ENCODE data around the gene ANKRD6.

ANKRD6 gene

DNA sequence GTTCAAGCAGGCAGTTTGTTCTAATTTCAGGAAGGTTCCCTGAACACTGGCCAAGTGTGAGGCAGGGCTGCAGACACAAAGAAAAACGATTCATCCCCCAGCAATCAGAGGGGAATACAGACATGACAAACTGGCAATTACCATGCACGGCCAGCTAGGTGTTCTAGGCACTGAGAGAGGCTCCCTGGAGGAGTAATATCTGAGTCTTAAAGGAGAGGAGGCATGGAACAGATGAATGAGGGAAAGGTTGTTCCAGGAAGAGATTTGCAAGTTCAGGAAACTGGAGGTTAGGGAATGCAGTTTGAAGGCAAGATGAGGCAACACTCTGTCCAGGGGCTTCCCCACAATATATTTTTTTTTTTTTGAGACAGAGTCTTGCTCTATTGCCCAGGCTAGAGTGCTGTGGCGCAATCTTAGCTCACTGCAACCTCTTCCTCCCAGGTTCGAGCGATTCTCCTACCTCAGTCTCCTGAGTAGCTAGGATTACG lies 32.0 kb upstream of the ANKRD6 start:
- Histone ChIP-seq H3K27me3 (ENCODE audit: control insufficient read depth in 1 of 2, insufficient read depth in 2 of 2, low read length in 2 of 2) (no peaks in the 10 kb centered on the region), H3K4me3 (ENCODE audit: low read depth in 1 of 2, low read length in 2 of 2) (no peak overlapping the region), H3K27ac (ENCODE audit: low read depth, low read length) (no peak overlapping the region), H3K36me3 (ENCODE audit: insufficient read depth, low read length) (no peaks in the 10 kb centered on the region), H3K9ac (ENCODE audit: low read length) (no peak overlapping the region), H3K9me3 (ENCODE audit: low read length) (no peaks in the 10 kb centered on the region), H3K4me1 (ENCODE audit: insufficient read depth, low read length) (no peaks in the 10 kb centered on the region)

DNA sequence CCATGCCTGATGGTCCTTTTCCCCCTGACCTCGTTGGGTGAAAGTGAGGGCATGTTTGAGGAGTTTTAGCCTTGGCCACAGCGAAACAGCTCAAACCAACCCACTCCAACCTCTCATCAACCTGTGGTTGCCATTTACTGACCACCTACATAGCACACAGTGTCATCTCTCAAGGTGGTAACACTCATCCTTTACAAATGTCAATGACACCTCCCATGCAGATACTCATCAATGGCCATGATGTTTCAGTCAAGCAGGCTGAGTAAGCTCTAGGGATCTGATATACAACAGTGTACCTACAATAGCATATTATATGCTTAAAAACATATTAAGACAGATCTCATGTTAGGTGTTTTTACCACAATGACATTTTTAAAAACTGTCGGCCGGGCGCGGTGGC lies 30.2 kb upstream of the ANKRD6 start:
- Histone ChIP-seq H3K9ac (ENCODE audit: low read length) (no peak overlapping the region), H3K9me3 (ENCODE audit: low read length) (no peaks in the 10 kb centered on the region), H3K36me3 (ENCODE audit: insufficient read depth, low read length) (no peaks in the 10 kb centered on the region), H3K4me3 (ENCODE audit: low read depth in 1 of 2, low read length in 2 of 2) (no peak overlapping the region), H3K4me1 (ENCODE audit: insufficient read depth, low read length) (no peaks in the 10 kb centered on the region), H3K27me3 (ENCODE audit: control insufficient read depth in 1 of 2, insufficient read depth in 2 of 2, low read length in 2 of 2) (no peaks in the 10 kb centered on the region), H3K27ac (ENCODE audit: low read depth, low read length) (no peak overlapping the region)

DNA sequence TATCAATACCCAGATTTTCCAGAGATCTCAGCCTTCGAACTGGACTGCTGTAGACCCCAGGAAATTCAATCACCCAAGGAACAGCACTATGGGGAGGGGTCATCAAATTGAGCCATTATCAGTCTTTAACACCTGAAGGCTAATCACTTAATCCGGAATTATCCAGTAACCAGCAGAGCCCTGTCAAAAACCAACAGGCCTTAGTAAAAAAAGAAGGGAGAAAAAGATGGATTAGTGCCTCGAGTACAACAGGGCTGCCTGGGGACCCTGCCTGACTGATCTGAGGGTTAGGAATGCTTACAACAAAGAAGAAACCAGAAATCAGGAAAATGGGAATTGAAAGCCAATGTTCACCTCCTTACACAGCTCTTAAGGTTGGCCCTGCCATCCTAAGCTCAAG lies 28.4 kb upstream of the ANKRD6 start:
- no peak overlapping the region for H3K9ac ChIP-seq (ENCODE audit: low read length)
- no peak overlapping the region for H3K4me3 ChIP-seq (ENCODE audit: low read depth in 1 of 2, low read length in 2 of 2)
- no peaks in the 10 kb centered on the region for H3K36me3 ChIP-seq (ENCODE audit: insufficient read depth, low read length)
- no peak overlapping the region for H3K27ac ChIP-seq (ENCODE audit: low read depth, low read length)
- no peaks in the 10 kb centered on the region for H3K4me1 ChIP-seq (ENCODE audit: insufficient read depth, low read length)
- no peaks in the 10 kb centered on the region for H3K27me3 ChIP-seq (ENCODE audit: control insufficient read depth in 1 of 2, insufficient read depth in 2 of 2, low read length in 2 of 2)
- no peaks in the 10 kb centered on the region for H3K9me3 ChIP-seq (ENCODE audit: low read length)

DNA sequence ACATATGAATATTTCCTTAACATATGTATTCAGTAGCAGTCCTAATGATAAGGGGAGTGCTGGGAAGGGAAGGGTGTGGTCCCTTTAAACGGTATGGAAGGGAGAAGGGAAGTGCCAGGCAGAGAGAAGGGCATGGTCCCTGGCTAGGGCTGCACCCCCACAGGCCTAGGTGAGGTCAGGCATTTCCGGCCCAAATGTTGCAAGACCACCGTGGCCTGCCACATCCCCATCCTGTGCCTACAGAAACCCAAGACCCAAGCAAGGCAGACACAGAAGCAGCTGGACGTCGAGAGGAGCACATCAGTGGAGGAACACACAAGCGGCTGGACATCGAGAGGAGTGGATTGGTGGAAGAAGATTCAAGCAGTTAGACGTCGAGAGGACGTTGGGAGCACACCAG lies 26.8 kb upstream of the ANKRD6 start:
- H3K9me3 ChIP-seq (ENCODE audit: low read length), result no peaks in the 10 kb centered on the region
- H3K36me3 ChIP-seq (ENCODE audit: insufficient read depth, low read length), result no peaks in the 10 kb centered on the region
- H3K4me3 ChIP-seq (ENCODE audit: low read depth in 1 of 2, low read length in 2 of 2), result no peak overlapping the region
- H3K9ac ChIP-seq (ENCODE audit: low read length), result no peak overlapping the region
- H3K4me1 ChIP-seq (ENCODE audit: insufficient read depth, low read length), result no peaks in the 10 kb centered on the region
- no peak overlapping the region for H3K27ac ChIP-seq (ENCODE audit: low read depth, low read length)
- no peaks in the 10 kb centered on the region for H3K27me3 ChIP-seq (ENCODE audit: control insufficient read depth in 1 of 2, insufficient read depth in 2 of 2, low read length in 2 of 2)

DNA sequence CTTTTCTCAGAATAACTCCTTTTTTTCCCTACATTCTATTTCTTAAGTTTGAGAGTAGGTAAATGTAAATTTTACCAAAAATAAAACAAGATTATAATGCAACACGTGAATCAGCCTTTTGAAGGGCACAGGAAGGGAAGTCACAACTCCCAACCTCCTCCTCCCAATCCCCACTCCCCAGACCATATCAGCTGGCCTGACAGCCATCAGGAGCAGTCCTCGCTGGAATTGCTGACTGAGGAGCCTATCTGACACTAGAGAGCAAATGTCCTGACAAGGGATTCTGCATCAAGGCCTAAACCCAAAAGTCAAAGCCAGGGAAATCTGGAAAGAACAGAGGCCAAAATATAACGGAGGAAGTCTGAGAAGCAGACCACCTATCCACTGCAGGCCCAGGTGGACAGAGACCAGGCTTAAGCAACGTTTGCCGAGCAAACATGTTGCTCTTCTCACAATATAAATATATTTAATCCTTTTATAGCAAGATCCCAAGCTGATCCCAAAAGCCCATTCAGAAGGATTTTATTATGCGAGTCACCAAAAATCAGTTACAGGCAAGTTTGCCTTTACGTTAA lies 23.4 kb upstream of the ANKRD6 start:
- no peaks in the 10 kb centered on the region for H3K27me3 ChIP-seq (ENCODE audit: control insufficient read depth in 1 of 2, insufficient read depth in 2 of 2, low read length in 2 of 2)
- H3K9me3 ChIP-seq (ENCODE audit: low read length), result no peaks in the 10 kb centered on the region
- H3K9ac ChIP-seq (ENCODE audit: low read length), result no peak overlapping the region
- no peak overlapping the region for H3K27ac ChIP-seq (ENCODE audit: low read depth, low read length)
- H3K36me3 ChIP-seq (ENCODE audit: insufficient read depth, low read length), result no peaks in the 10 kb centered on the region
- H3K4me1 ChIP-seq (ENCODE audit: insufficient read depth, low read length), result peaks cover 7% of the 10 kb centered on the region
- H3K4me3 ChIP-seq (ENCODE audit: low read depth in 1 of 2, low read length in 2 of 2), result no peak overlapping the region

DNA sequence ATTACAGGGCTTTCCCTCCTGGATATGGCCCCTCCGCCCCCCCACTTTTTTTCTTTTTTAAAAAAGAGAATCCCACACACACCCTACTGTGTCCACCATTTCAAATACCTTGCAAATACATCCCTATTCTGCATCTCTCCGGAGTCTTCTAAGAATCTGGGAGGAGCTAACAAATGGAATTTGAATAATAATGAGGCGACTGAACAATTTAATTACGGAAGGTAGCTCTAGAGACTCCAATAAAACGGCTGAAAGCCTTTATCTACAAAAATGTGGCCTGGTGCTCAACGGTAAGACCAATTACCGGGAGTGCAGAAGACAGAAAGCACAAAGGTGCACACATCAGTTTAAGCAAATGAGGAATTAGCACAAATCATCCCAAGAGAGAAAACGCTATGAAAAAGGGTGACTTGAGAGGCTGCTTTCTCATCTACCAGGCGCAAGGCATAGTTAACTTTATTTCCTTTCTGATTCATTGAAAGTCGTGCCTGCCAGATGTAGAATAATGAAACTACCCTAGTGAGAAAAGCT lies 22.7 kb upstream of the ANKRD6 start:
- H3K9me3 ChIP-seq (ENCODE audit: low read length), result no peaks in the 10 kb centered on the region
- H3K9ac ChIP-seq (ENCODE audit: low read length), result no peak overlapping the region
- H3K36me3 ChIP-seq (ENCODE audit: insufficient read depth, low read length), result no peaks in the 10 kb centered on the region
- no peaks in the 10 kb centered on the region for H3K27me3 ChIP-seq (ENCODE audit: control insufficient read depth in 1 of 2, insufficient read depth in 2 of 2, low read length in 2 of 2)
- peaks cover 7% of the 10 kb centered on the region for H3K4me1 ChIP-seq (ENCODE audit: insufficient read depth, low read length)
- no peak overlapping the region for H3K27ac ChIP-seq (ENCODE audit: low read depth, low read length)
- H3K4me3 ChIP-seq (ENCODE audit: low read depth in 1 of 2, low read length in 2 of 2), result no peak overlapping the region

DNA sequence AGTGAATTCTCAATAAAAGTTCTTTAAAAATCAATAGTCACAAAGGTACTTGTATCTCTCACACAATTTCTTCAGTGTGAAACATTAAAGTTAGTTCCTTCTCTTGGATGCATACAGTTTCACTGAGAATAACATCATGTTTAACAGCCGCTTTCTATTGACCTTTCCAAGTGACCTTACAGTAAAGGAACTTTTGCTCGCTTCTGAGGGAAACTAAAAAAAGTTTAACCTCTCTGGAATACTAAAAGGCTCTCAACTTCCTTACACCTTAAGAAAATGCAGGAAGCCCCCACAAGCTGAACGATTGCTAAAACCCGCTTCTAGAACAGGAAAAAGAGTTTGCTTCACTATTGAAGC lies 22.2 kb upstream of the ANKRD6 start:
- Histone ChIP-seq H3K9ac (ENCODE audit: low read length) (peak overlapping the region; percentile 12), H3K9me3 (ENCODE audit: low read length) (no peaks in the 10 kb centered on the region), H3K27ac (ENCODE audit: low read depth, low read length) (peak overlapping the region; percentile 70), H3K36me3 (ENCODE audit: insufficient read depth, low read length) (no peaks in the 10 kb centered on the region), H3K4me3 (ENCODE audit: low read depth in 1 of 2, low read length in 2 of 2) (peak overlapping the region; percentile 40 to 81), H3K27me3 (ENCODE audit: control insufficient read depth in 1 of 2, insufficient read depth in 2 of 2, low read length in 2 of 2) (no peaks in the 10 kb centered on the region), H3K4me1 (ENCODE audit: insufficient read depth, low read length) (peaks cover 7% of the 10 kb centered on the region)

DNA sequence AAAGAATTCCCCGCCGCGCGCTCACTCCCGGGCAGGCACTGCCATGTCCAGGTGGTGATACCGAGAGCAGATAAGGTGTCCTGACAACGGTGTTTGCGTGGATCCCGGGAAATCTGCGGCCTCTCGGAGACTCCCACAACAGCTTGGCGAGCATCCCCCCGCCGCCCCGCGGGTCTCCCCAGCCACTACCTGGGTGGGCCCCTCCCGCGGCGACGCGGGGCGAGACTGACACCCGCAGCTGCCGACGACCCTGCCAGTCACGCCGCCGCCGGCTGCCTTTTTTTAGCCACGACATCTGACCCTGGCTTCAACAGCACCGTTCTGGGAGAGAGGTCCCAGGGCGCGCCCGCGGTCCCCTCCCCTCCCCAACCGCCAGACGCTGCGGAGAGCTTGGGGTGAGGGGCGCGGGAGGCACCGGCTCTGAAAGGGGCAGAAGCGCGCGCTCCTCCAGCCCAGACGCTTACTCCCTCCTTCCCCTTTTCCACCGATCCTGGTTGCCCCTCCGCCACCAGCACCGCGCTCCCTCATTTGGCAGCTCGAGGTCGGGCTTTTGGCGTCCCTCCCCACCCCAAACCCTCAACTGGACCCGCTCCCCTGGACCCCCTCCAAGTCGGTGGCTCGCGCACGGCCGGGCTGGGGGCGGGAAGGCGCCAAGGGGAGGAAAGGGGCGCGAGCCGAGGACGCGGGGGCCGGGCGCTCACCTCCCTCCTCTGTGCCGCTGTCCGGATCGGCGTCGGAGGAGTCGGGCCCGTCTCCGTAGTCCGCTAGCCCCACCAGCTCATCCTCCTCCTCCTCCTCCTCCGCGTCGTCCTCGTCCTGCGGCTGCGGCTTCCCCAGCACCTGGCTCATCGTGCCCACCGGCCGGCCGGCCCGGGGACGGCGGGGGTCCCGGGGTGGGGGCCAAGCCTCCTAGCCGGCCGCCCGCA lies 21.5 kb upstream of the ANKRD6 start:
- Histone ChIP-seq H3K27ac (ENCODE audit: low read depth, low read length) (peak overlapping the region; percentile 70), H3K4me3 (ENCODE audit: low read depth in 1 of 2, low read length in 2 of 2) (peak overlapping the region; percentile 40 to 81), H3K36me3 (ENCODE audit: insufficient read depth, low read length) (no peaks in the 10 kb centered on the region), H3K9ac (ENCODE audit: low read length) (peak overlapping the region; percentile 12), H3K9me3 (ENCODE audit: low read length) (no peaks in the 10 kb centered on the region), H3K4me1 (ENCODE audit: insufficient read depth, low read length) (peaks cover 7% of the 10 kb centered on the region), H3K27me3 (ENCODE audit: control insufficient read depth in 1 of 2, insufficient read depth in 2 of 2, low read length in 2 of 2) (no peaks in the 10 kb centered on the region)

DNA sequence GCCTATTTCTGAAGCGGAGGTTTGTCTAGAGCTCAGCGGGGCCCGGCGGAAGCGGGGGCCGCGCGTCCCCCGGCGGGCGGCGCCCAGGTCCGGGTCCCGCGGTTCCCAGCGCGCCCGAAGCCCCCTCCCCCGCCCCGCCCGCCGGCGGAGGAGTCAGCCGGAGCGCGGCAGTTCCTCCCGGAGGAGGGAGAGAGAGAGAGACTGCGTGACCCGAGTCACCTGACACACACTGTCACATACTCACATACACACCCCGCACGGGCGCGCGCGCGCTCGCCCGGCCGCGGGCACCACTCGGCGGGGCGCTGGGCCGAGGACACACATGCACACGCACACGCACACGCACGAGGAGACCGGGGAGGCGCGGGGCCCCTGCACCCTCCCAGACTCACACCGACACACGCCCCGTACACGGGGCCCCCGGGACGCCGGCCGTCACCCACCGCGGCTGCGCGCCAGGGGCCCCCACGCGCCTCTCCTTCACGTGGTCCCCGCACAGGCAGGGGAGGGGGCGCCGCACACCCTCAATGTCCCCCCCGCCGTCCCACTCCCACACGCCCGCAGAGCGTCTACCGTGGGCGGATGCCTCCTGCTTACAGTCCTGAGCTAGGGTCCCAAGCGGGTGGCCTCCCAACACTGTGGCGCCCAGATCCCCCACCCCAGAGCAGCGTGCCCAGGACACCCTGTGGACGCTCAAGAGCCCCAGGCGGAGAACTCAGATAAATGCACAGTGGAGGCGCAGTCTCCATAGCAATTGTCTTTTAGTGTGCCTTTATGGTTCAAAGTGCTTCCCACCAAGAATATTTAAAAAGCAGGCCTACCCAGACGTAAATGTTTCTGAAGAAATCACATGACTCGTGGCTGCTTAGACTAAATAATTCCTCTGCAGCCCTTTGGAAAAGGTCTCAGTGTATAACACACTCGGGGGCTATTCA lies 20.6 kb upstream of the ANKRD6 start, which contains the start of gene RRAGD:
RRAGD (minus strand) TSS at position 203 of the 935 bp plus-strand sequence. CDS start 280 bp downstream, outside the sequence.
- Histone ChIP-seq H3K27ac (ENCODE audit: low read depth, low read length) (peak within 1 kb of the TSS; percentile 70), H3K4me3 (ENCODE audit: low read depth in 1 of 2, low read length in 2 of 2) (peak within 1 kb of the TSS; percentile 40 to 81), H3K36me3 (ENCODE audit: insufficient read depth, low read length) (no peaks in the 10 kb centered on the region), H3K27me3 (ENCODE audit: control insufficient read depth in 1 of 2, insufficient read depth in 2 of 2, low read length in 2 of 2) (no peaks in the 10 kb centered on the region), H3K9ac (ENCODE audit: low read length) (peak within 1 kb of the TSS; percentile 12), H3K9me3 (ENCODE audit: low read length) (no peaks in the 10 kb centered on the region), H3K4me1 (ENCODE audit: insufficient read depth, low read length) (peaks cover 7% of the 10 kb centered on the region)

DNA sequence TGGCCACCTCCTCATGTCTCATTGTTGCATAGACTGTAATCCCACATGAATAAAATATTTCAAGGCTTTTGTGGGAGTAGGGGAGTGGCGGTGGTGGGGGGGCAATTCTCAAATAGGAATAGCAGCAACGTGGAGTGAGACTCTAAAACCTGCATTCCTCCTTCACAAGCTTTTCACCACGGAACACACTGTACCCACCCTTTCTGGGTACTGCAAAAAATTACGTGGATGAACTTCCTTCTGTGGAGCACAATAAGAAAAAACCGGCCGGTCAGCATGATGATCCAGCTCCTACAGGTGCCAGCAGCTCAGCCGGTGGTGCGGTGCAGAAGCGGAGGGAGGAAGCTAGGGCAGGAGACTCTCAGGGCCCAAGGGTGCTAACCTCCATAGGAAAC lies 19.9 kb upstream of the ANKRD6 start:
- no peaks in the 10 kb centered on the region for H3K36me3 ChIP-seq (ENCODE audit: insufficient read depth, low read length)
- H3K4me3 ChIP-seq (ENCODE audit: low read depth in 1 of 2, low read length in 2 of 2), result peak overlapping the region; percentile 40 to 81
- H3K9ac ChIP-seq (ENCODE audit: low read length), result no peak overlapping the region
- no peaks in the 10 kb centered on the region for H3K27me3 ChIP-seq (ENCODE audit: control insufficient read depth in 1 of 2, insufficient read depth in 2 of 2, low read length in 2 of 2)
- H3K9me3 ChIP-seq (ENCODE audit: low read length), result no peaks in the 10 kb centered on the region
- H3K4me1 ChIP-seq (ENCODE audit: insufficient read depth, low read length), result peaks cover 7% of the 10 kb centered on the region
- no peak overlapping the region for H3K27ac ChIP-seq (ENCODE audit: low read depth, low read length)

DNA sequence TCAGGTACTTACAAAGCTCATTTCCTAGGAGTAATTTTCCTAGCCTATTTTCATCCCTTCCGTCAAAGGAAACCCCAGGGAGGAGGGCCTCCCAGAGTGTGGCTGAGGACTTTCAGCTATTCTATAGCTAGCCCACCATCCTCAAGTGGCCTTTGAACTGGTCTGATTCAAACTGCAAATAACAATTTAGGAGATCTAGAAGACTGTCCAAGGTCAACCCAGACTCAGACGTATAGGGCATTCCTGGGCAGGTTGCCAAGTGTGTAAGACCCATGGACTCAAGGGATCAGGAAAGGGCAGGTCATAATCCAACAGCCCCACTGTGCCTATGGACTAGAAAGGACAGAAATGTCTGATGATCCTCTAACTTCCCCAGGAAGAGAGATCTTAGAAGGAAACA lies 18.7 kb upstream of the ANKRD6 start:
- Histone ChIP-seq H3K4me3 (ENCODE audit: low read depth in 1 of 2, low read length in 2 of 2) (no peak overlapping the region), H3K36me3 (ENCODE audit: insufficient read depth, low read length) (no peaks in the 10 kb centered on the region), H3K9me3 (ENCODE audit: low read length) (no peaks in the 10 kb centered on the region), H3K27ac (ENCODE audit: low read depth, low read length) (no peak overlapping the region), H3K27me3 (ENCODE audit: control insufficient read depth in 1 of 2, insufficient read depth in 2 of 2, low read length in 2 of 2) (no peaks in the 10 kb centered on the region), H3K9ac (ENCODE audit: low read length) (no peak overlapping the region), H3K4me1 (ENCODE audit: insufficient read depth, low read length) (peaks cover 7% of the 10 kb centered on the region)

Data from muscle layer of colon (tissue), 2 donors.